Measurements from ENCODE around the gene TTF1.

- TF ChIP-seq CTCF (IDR thresholded peaks at IDR 0.05), result no peak
- TF ChIP-seq EP300 (IDR thresholded peaks at IDR 0.05), result no peak
- TF ChIP-seq POLR2A (IDR thresholded peaks at IDR 0.05), result no peak
Measured at GRCh38 chr9:132439153-132439552, 32.5 kb upstream of the TTF1 start.
